Kidney (tissue), 14 donors: Measurements from ENCODE around the gene SKI. TPM values are rescaled to one million over a fixed set of nuclear protein-coding genes. Genes with fewer than 3 reads are reported as not detected.
A peak's percentile ranks its signal among the peaks of the same experiment; 100 is the strongest.

Source experiments
- DNase-seq, 5 donors: peaks; one replicate each; pipeline ENCODE4 v3.0.0-alpha.2; 2013 to 2020
- FAIRE-seq: peaks from 2 replicates; lab custom pipeline; 2012; peaks lifted over from hg19 to GRCh38; lab: Jason Lieb, UNC
- H3K27ac ChIP-seq, 2 donors: one replicate each; pipeline ENCODE4 v1.7.0; 2013; ENCODE audit warnings: low read depth in 2 of 2, low read length in 2 of 2, inconsistent platforms in 1 of 2
- H3K27me3 ChIP-seq: one replicate; pipeline ENCODE4 v1.7.1; 2013; ENCODE audit warnings: low read length, inconsistent platforms; ENCODE audit not compliant: control insufficient read depth, insufficient read depth
- H3K36me3 ChIP-seq, 3 donors: one replicate each; pipeline versions ENCODE4 v1.7.0 to v1.7.1; 2013; ENCODE audit warnings: low read length in 3 of 3, control low read depth in 1 of 3, inconsistent platforms in 1 of 3; ENCODE audit not compliant: insufficient read depth in 3 of 3, control insufficient read depth in 2 of 3
- H3K4me1 ChIP-seq, 3 donors: one replicate each; pipeline versions ENCODE4 v1.7.0 to v1.7.1; 2013; ENCODE audit warnings: low read length in 3 of 3, inconsistent platforms in 1 of 3, low read depth in 1 of 3; ENCODE audit not compliant: control insufficient read depth in 2 of 3, insufficient read depth in 2 of 3
- H3K4me3 ChIP-seq, 3 donors: one replicate each; pipeline versions ENCODE4 v1.7.0 to v1.8.1; 2013; ENCODE audit warnings: low read length in 3 of 3, control low read depth in 1 of 3, inconsistent platforms in 1 of 3
- H3K9ac ChIP-seq, 3 donors: one replicate each; pipeline versions ENCODE4 v1.7.0 to v1.7.1; 2013; ENCODE audit warnings: low read length in 3 of 3, control low read depth in 1 of 3, inconsistent platforms in 1 of 3
- H3K9me3 ChIP-seq, 3 donors: one replicate each; pipeline versions ENCODE4 v1.7.0 to v1.7.1; 2013; ENCODE audit warnings: low read length in 3 of 3, control low read depth in 1 of 3, inconsistent platforms in 1 of 3; ENCODE audit not compliant: control insufficient read depth in 2 of 3, insufficient read depth in 1 of 3
- CTCF ChIP-seq: IDR thresholded peaks from 3 replicates; pipeline ENCODE4 v1.5.1; 2012; ENCODE audit warnings: mild to moderate bottlenecking, moderate library complexity, borderline replicate concordance; ENCODE audit not compliant: insufficient read depth; ENCODE audit errors: extremely low read depth
- intact Hi-C: fragments of 100-400 bp; cut with DNase I; formaldehyde crosslinking; loops from one replicate; pipeline ENCODE4 v1.11.1; 2022
- polyA plus RNA-seq: library from polyadenylated mRNA; stranded (reverse); fragments of 350-450 nt; fragmentation: Illumina TruSeq; extraction: RNeasy Lipid Tissue Mini Kit (QIAGEN cat#74804); gene quantifications from one replicate; pipeline ENCODE4 v1.2.3, GENCODE V29; 2014; ENCODE audit warnings: low read depth, low replicate concordance; ENCODE audit not compliant: insufficient read depth
- total RNA-seq: library from RNA; stranded (reverse); fragmentation: NEBNext Ultra II Directional; extraction: Animal tissue kit (Norgen Biotek cat#: 25700); gene quantifications from one replicate; pipeline ENCODE4 v1.2.1, GENCODE V29; 2021
- donor health status: control.
- donor health status: control.
- donor health status: control.
- donor health status: control.
- donor health status: control.
- donor health status: DM: yes; HTN: yes; CAD: no.
- donor health status: Normal renal cell carcinoma (clear cell type).

SKI gene
- total and polyA plus RNA-seq, 2 donors from 2014 or later = 9.2 to 78.6 TPM

DNA sequence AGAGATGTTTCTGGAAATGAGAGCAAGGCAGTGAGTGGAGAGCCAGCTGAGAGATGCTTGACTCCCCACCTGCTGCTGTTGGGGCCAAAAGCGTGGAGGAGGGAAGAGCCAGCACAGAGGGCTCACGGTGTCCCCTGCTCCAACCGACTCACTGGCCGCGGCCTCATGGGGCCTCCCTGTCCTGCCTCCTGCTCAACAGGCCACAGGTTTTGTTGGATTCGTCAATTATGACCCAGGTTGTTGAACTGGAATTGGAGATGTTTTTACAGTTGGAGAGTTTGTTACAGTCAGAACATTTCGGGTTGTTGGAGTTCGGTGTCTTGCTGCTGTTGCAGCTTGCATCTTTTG is 21.4 kb downstream of the SKI start:
- H3K4me1 ChIP-seq = peaks cover 0 to 57% (median 55%) of the 10 kb centered on the region in 3 donors
- TF ChIP-seq CTCF = no peak
- DNase-seq (peak in 1 of 5 donors; percentile 31), FAIRE-seq (no peak)
- H3K4me3 ChIP-seq = no peak overlapping the region
- H3K27me3 ChIP-seq = no peaks in the 10 kb centered on the region
- H3K27ac ChIP-seq = peak overlapping the region in 1 of 2 donors; percentile 37
- no peaks in the 10 kb centered on the region for H3K9me3 ChIP-seq
- intact Hi-C loops = no loop called here
- H3K9ac ChIP-seq = no peak overlapping the region
- H3K36me3 ChIP-seq = no peaks in the 10 kb centered on the region

DNA sequence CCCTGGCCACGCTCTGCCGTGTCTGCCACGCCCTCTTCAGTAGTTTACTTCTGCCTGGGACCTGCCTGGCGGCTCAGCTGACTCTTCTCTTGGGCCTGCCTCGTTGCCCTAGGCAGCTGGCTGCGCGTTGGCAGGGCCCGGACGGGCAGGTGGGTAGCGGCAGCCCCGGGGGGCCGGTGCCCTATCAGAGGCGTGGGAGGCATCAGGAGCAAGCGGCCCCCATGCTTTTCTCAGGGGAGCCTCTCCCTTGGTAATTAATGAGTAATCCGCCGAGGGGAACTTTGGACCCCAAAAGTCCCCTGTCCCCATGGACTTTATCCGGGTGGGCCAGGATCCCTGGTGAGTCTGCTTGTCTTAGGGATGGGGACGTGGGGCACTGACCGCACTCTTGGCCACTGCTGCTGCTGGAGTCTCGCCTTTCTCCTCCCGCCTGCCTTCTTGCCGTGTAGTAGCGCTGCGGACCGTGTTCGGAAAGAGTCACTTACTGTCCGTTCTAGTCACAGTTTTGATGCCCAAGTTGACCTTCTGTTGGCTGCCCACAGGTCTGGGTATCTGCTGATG is 22.7 kb downstream of the SKI start:
- Histone ChIP-seq H3K9ac (peak overlapping the region in 1 of 3 donors; percentile 4), H3K36me3 (no peaks in the 10 kb centered on the region), H3K4me1 (peaks cover 0 to 61% (median 61%) of the 10 kb centered on the region in 3 donors), H3K4me3 (no peak overlapping the region), H3K27ac (peak overlapping the region; percentile 5 to 38), H3K9me3 (peaks cover 0 to 4% (median 0%) of the 10 kb centered on the region in 3 donors), H3K27me3 (no peaks in the 10 kb centered on the region)
- TF ChIP-seq CTCF = no peak
- intact Hi-C loops = no loop called here
- FAIRE-seq = no peak
- DNase-seq = peak in 4 of 5 donors; percentile 52 to 83 (median 68)

DNA sequence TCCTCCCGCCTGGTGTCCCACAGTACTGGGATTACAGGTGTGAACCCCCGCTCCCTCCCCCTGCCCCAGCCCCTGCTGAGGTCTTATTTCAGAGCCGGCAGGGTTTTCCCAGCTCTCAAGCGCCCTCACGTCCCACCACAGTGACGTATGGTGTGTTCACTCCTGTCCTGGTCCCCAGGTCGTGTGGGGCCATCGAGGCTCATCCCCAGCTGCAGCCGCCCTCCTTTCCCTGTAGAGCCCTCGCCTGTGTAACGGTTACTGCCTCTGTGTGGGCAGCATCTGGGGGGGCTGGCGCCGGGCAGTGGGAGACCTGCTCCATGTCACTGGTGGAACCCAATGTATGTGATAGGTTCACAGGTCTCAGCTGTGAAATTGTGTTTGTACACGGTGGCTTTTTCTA is 23.2 kb downstream of the SKI start:
- Histone ChIP-seq H3K27me3 (no peaks in the 10 kb centered on the region), H3K9me3 (peaks cover 0 to 9% (median 0%) of the 10 kb centered on the region in 3 donors), H3K4me1 (peaks cover 0 to 57% (median 56%) of the 10 kb centered on the region in 3 donors), H3K36me3 (no peaks in the 10 kb centered on the region), H3K4me3 (no peak overlapping the region), H3K27ac (no peak overlapping the region), H3K9ac (no peak overlapping the region)
- intact Hi-C loops = no loop called here
- no peak for TF ChIP-seq CTCF
- DNase-seq (peak in 1 of 5 donors; percentile 48), FAIRE-seq (no peak)

DNA sequence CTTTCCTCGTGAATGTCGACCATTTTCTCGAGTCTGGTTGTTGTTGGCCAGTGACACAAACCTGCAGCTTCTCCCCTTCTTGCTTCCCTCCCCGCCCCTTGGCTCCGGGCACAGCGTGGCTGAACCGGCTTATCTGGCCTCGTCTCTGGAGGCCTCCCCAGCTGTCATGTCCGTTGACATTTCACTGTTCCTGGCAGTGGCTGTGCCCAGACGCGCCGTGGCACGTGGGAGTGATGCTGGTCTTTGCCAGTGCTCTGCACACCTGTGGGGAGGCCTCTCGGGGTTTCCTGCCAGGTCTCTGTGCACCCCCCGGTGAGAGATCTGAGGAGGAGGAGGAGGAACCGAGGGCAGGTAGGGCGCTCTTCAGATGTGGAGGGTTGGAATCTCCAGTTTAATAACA is 23.7 kb downstream of the SKI start:
- no peak for TF ChIP-seq CTCF
- no peak overlapping the region for H3K27ac ChIP-seq

More for the DNA sequence above, 23.7 kb downstream of the SKI start:
- Histone ChIP-seq H3K9me3 (peaks cover 0 to 9% (median 0%) of the 10 kb centered on the region in 3 donors), H3K9ac (no peak overlapping the region), H3K4me3 (no peak overlapping the region), H3K36me3 (no peaks in the 10 kb centered on the region), H3K4me1 (peaks cover 0 to 55% (median 52%) of the 10 kb centered on the region in 3 donors), H3K27me3 (no peaks in the 10 kb centered on the region)
- FAIRE-seq (no peak), DNase-seq (peak in 1 of 5 donors; percentile 34)
- intact Hi-C loops = no loop called here
